HCT116 (cell line): ENCODE data around the gene MTMR1.

Experiments
- CEBPB ChIP-seq: IDR thresholded peaks from 2 replicates; pipeline ENCODE4 v1.6.1; 2012; ENCODE audit warnings: low read depth
- CTCF ChIP-seq, 3 experiments: fragments of 200-600 bp in 1 of 3; sonication (generic) in 1 of 3; IDR thresholded peaks in 2 of 3; conservative IDR thresholded peaks in 1 of 3; 2 replicates each; pipeline ENCODE4 v1.5.1; 2012 to 2017; ENCODE audit warnings: low read depth in 2 of 3, low read length in 2 of 3, antibody characterized with exemption in 1 of 3, borderline replicate concordance in 1 of 3, control low read depth in 1 of 3, mild to moderate bottlenecking in 1 of 3, mixed read lengths in 1 of 3, mixed run types in 1 of 3, moderate library complexity in 1 of 3; ENCODE audit not compliant: insufficient read depth in 1 of 3
- ELF1 ChIP-seq: IDR thresholded peaks from 2 replicates; pipeline ENCODE4 v1.6.1; 2012; ENCODE audit warnings: low read depth, borderline replicate concordance
- EZH2phosphoT487 ChIP-seq: fragments of 200-600 bp; IDR thresholded peaks from 2 replicates; pipeline ENCODE4 v1.6.1; 2018; ENCODE audit warnings: antibody characterized with exemption, borderline replicate concordance
- POLR2A ChIP-seq: IDR thresholded peaks from 2 replicates; pipeline ENCODE4 v1.7.0; 2011; ENCODE audit warnings: borderline replicate concordance; ENCODE audit not compliant: insufficient read depth, insufficient read length; ENCODE audit errors: extremely low read depth
- POLR2AphosphoS5 ChIP-seq: IDR thresholded peaks from 2 replicates; pipeline ENCODE4 v1.6.1; 2011; ENCODE audit warnings: mild to moderate bottlenecking, low read depth, low read length, moderate library complexity
- RAD21 ChIP-seq: IDR thresholded peaks from 2 replicates; pipeline ENCODE4 v1.6.1; 2012; ENCODE audit warnings: low read depth, mild to moderate bottlenecking
- SRF ChIP-seq: IDR thresholded peaks from 2 replicates; pipeline ENCODE4 v1.6.1; 2012; ENCODE audit warnings: low read depth
- ZNF274 ChIP-seq: fragments of 200-500 bp; sonication (Bioruptor generic); IDR thresholded peaks from 2 replicates; pipeline ENCODE4 v1.6.1; 2014; ENCODE audit warnings: mild to moderate bottlenecking, low read depth, low read length, inconsistent platforms
- TF ChIP-seq, protein P1 (sequence below): IDR thresholded peaks from 2 replicates; pipeline ENCODE4 v1.6.1; 2012

- TF ChIP-seq CTCF (IDR thresholded peaks at IDR 0.05 in 2 of 3, conservative IDR thresholded peaks at IDR 0.05 in 1 of 3; ENCODE audit: borderline replicate concordance in 1 of 3, insufficient read depth in 1 of 3, low read depth in 2 of 3, low read length in 2 of 3): no peak
- no peak for TF ChIP-seq ELF1
- TF ChIP-seq RAD21: no peak
- no peak for TF ChIP-seq SRF
- no peak for TF ChIP-seq CEBPB
- no peak for TF ChIP-seq EZH2phosphoT487
- TF ChIP-seq POLR2AphosphoS5: no peak
- TF ChIP-seq ZNF274: no peak
- TF ChIP-seq POLR2A: no peak
- TF ChIP-seq, protein P1, sequence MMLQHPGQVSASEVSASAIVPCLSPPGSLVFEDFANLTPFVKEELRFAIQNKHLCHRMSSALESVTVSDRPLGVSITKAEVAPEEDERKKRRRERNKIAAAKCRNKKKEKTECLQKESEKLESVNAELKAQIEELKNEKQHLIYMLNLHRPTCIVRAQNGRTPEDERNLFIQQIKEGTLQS: no peak
These were observed 70.6 kb downstream of the MTMR1 start for GRCh38 chrX:150763810-150764209.
